ENCODE results near the gene STARD10. TPM values are rescaled to one million over a fixed set of nuclear protein-coding genes. Genes with fewer than 3 reads are reported as not detected.

Gene STARD10
- total RNA-seq, 1 experiment from 2014 or later: 58.4 TPM

GRCh38 chr11:72759468-72759985, 34.3 kb downstream of the STARD10 start:
- DNase-seq (ENCODE audit: low read depth, low spot score): no peak

More at GRCh38 chr11:72759468-72759985, 34.3 kb downstream of the STARD10 start:
- no peak for ATAC-seq
- BruUV-seq (replicated peaks): no TSS peak
- Histone ChIP-seq H3K4me2 (ENCODE audit: low read length) (no peak overlapping the region), H3K79me2 (ENCODE audit: insufficient read depth, low read length) (no peaks in the 10 kb centered on the region), H3K9ac (ENCODE audit: low read length) (no peak overlapping the region), H4K20me1 (ENCODE audit: insufficient read depth) (no peaks in the 10 kb centered on the region), H3K4me1 (ENCODE audit: control insufficient read depth in 1 of 2, insufficient read depth in 2 of 2, low read length in 2 of 2) (no peaks in the 10 kb centered on the region), H3K9me2 (ENCODE audit: insufficient read depth) (no peaks in the 10 kb centered on the region), H3K9me3 (ENCODE audit: control insufficient read depth in 1 of 2, insufficient read depth in 1 of 2, low read depth in 1 of 2, low read length in 2 of 2) (no peaks in the 10 kb centered on the region), H3K36me3 (ENCODE audit: control insufficient read depth in 1 of 2, insufficient read depth in 2 of 2, low read length in 2 of 2) (0 out of 4 replicates have a peak, but pooled peaks cover 0 to 2% of the 10 kb centered on the region in 2 experiments), H2AFZ (ENCODE audit: low read depth, low read length, poor library complexity, severe bottlenecking) (no peak overlapping the region), H3K27ac (ENCODE audit: low read depth, low read length) (no peak overlapping the region), H3K4me3 (replicated peaks in 1 of 2; ENCODE audit: low read depth in 1 of 2, low read length in 2 of 2) (no peak overlapping the region), H3K27me3 (ENCODE audit: insufficient read depth, low read length) (no peaks in the 10 kb centered on the region)
- CTCF ChIA-PET: no interaction called here
- TF ChIP-seq JUND (IDR thresholded peaks at IDR 0.05): no peak
- no peak for TF ChIP-seq RAD21 (IDR thresholded peaks at IDR 0.05; ENCODE audit: low read depth)
- TF ChIP-seq POLR2A (IDR thresholded peaks at IDR 0.05; ENCODE audit: borderline replicate concordance, extremely low read depth, insufficient read depth, insufficient read length): no peak
- no peak for TF ChIP-seq CEBPB (IDR thresholded peaks at IDR 0.05; ENCODE audit: low read depth)
- no peak for TF ChIP-seq ATF3 (IDR thresholded peaks at IDR 0.05)
- TF ChIP-seq POLR2AphosphoS5 (IDR thresholded peaks at IDR 0.05; ENCODE audit: low read depth, low read length): no peak
- no peak for TF ChIP-seq EGR1 (IDR thresholded peaks at IDR 0.05; ENCODE audit: low read depth)
- no peak for TF ChIP-seq EZH2phosphoT487 (IDR thresholded peaks at IDR 0.05; ENCODE audit: borderline replicate concordance)
- TF ChIP-seq ZFX (IDR thresholded peaks at IDR 0.05): no peak
- TF ChIP-seq SRF (IDR thresholded peaks at IDR 0.05; ENCODE audit: low read depth): no peak
- TF ChIP-seq TCF7L2 (IDR thresholded peaks at IDR 0.05; ENCODE audit: borderline replicate concordance, extremely low read depth, insufficient read depth, insufficient read length): no peak
- no peak for TF ChIP-seq CTCF (IDR thresholded peaks at IDR 0.05 in 2 of 3, conservative IDR thresholded peaks at IDR 0.05 in 1 of 3; ENCODE audit: borderline replicate concordance in 1 of 3, insufficient read depth in 1 of 3, low read depth in 2 of 3, low read length in 2 of 3)
- TF ChIP-seq ELF1 (IDR thresholded peaks at IDR 0.05; ENCODE audit: borderline replicate concordance, low read depth): no peak
- no peak for TF ChIP-seq SP1 (IDR thresholded peaks at IDR 0.05; ENCODE audit: low read depth)
- no peak for TF ChIP-seq SIN3A (IDR thresholded peaks at IDR 0.05; ENCODE audit: low read depth)
- TF ChIP-seq YY1 (IDR thresholded peaks at IDR 0.05; ENCODE audit: extremely low read depth, insufficient replicate concordance, low read depth, low read length): no peak
- no peak for TF ChIP-seq FOSL1 (IDR thresholded peaks at IDR 0.05; ENCODE audit: low read depth)
- TF ChIP-seq ZNF274 (IDR thresholded peaks at IDR 0.05; ENCODE audit: low read depth, low read length): no peak
- intact Hi-C loops (cut with micrococcal nuclease): no loop called here
- POLR2A ChIA-PET: no interaction called here
- RAD21 ChIA-PET (ENCODE audit: low non-redundant PET in 1 of 2, low total read pairs in 2 of 2, uncharacterized antibody in 2 of 2, unreplicated experiment in 2 of 2): no interaction called here

All from HCT116 (cell line).